ENCODE results near the gene NUP214. TPM values are rescaled to one million over a fixed set of nuclear protein-coding genes. Genes with fewer than 3 reads are reported as not detected.
"Not testable (repeated sequence)": the region's sequence is repeated elsewhere in the genome, so short reads cannot be mapped to it uniquely, and the experiment has no call there.

Gene NUP214
- polyA plus RNA-seq, 4 donors = 44.5 to 61.3 (median 50.6) TPM

DNA sequence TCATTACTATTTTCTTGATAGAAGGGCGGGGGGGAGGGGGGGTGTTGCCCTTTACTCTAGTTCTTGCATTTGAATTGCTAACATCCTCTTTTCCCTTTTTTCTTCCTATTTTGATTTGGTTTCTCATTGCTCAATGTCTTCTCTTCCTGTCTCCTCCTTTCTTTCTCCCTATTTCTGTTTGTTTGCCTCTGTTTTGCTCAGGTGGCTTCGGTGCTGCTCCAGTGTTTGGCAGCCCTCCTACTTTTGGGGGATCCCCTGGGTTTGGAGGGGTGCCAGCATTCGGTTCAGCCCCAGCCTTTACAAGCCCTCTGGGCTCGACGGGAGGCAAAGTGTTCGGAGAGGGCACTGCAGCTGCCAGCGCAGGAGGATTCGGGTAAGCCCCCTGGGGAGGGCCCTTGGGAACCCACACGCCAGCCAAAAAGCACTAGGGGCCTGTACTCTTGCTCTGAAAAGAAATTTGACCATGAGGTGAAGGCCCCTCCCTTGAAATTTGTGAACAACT, 102.6 kb downstream of the NUP214 start:
- DNase-seq (ENCODE audit: low read depth in 4 of 4, low spot score in 3 of 4) = no peak

DNA sequence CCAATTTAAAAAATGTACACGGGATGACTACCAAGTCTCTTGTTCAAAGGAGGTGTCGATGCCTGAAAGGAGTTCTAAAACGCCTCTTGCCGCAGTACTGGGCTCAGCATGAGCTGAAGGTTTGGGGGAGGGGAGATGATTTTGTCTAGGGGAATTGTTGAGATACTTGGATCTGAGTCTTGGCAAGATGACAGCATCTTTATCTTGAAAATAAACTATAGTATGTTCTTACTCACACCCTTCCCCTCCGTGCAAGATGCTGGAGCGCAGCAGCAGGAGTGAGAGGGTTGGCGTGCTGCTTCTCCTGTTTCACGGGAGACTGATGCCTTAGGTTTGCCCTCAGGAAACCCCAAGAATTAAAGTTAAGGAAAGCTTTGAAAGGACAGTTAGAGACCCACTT, 103.6 kb downstream of the NUP214 start:
- DNase-seq (ENCODE audit: low read depth in 4 of 4, low spot score in 3 of 4) = no peak

DNA sequence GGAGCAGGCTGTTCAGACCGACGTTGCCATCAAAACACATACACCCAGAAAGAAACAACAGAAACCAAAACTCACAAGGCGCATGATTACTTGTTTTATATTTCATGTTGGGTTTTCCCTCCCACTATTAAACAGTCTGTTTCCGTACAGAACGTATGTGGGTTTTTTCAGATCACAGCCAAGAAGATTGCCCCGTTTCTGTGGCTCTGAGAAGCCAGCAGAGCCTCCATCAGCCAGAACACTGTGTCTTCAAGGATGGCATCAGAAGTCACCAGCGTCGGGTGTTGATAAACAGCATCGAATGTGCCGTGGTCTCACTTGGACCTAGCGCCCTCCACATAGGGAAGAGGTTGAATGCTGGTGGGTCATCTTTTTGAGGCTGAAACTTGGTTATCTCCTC, 108.2 kb downstream of the NUP214 start:
- DNase-seq (ENCODE audit: low read depth in 4 of 4, low spot score in 3 of 4) = no peak

DNA sequence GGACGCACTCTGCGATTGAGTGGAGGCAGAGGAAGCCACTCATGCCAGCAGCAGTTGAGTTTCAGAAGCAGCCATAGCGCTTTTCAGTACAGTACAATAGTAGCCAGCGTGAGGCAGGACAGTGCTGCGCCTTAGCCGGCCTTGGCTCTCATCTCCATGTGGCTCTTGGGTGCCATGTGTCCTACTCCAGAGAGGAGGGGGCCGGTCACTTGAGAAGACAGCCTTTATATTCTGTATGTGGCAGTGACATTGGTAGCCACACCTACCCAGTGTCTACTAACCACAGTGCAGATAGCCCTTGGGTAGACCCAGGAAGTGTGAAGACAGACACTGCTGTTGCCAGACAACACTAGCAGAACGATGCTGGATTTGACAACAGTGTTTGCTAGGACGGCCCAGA, 108.6 kb downstream of the NUP214 start:
- DNase-seq (ENCODE audit: low read depth in 4 of 4, low spot score in 3 of 4) = no peak

DNA sequence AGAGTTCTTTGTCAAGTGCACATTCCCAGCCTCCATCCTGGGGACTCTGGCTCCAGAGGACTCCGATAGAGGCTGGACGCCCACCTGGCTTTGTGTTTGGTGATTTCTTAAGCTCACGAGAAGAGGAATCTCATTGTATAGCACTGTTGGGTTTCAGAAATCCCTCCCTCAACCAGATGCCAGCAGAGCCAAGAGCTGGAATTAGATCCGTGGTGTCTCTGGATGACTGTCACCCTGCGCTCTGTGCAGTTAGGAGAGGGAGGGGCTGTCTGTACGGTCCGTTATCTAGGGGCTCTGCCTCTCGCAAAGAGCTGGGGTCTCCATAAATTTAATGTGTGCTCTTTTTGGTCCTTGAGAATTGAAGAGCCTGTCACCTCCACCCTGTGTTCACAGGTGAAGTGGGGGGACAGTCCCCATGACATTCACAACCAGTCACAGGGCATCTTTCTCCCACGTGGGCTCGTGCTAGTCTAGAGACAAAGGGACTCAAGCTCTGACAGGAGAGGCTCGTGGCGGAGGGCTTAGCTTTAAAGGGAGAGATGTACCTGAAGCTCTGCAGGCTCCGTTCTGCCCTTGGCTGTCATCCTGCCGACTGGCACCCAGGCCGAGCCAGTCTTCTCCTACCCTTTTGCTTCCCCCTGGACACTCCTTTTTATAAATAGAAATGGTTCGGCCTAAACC, 109.6 kb downstream of the NUP214 start:
- DNase-seq (ENCODE audit: low read depth in 4 of 4, low spot score in 3 of 4) = no peak

DNA sequence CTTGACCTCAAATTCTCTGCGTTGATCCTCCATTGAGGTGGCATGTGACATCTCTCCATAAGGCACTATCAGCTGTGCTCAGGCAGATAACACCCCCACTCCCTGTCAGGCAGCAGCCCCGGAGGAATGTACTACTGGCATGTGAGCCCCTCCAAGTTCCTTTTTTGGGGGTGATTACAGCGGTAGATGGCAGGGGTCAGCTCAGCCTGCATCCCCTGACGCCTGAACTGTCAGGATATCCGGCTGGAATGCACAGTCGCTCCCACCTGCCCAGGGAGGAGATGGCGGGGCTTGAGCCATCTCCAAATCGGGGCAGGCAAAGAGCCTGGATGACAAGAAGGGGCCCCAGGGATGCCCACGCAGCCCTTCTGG, 110.1 kb downstream of the NUP214 start:
- DNase-seq (ENCODE audit: low read depth in 4 of 4, low spot score in 3 of 4) = no peak

DNA sequence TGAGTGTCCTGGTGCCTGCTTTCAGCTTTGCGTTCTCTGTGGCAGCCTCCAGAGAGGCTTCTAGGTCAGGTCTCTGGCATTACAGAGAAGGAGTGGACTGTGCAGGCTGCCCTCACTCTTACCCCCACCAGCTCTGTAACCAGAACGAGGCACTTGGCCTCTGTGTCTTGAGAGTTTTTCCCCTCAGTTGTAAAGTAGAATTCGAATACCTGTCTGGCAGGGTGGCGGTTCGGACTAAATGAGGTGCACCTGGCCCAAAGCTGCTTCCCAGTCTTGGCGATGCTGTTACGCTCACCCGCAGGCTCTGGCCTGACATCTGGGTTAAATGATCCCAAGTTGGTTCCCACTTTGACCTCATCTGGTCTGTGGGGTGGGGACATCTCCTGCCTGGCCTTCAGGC, 110.8 kb downstream of the NUP214 start:
- no peak for DNase-seq (ENCODE audit: low read depth in 4 of 4, low spot score in 3 of 4)

DNA sequence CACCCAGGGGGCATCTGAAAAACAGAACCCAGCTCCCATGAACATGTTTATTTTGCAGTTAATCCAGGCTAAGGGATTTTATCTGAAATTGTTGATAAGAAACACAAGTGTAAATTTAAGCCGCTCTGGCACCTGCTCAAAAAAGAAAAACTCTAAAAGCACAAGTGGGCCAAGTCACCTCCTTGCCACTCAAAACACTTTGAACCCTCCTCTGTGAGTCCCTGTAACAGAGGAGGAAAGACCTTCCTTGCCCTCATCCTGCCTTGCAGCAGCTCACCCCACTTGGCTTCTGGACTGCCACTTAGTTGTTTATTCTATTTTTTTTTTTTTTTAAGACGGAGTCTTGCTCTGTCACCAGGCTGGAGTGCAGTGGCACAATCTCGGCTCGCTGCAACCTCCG, 111.4 kb downstream of the NUP214 start:
- DNase-seq (ENCODE audit: low read depth in 4 of 4, low spot score in 3 of 4) = no peak

DNA sequence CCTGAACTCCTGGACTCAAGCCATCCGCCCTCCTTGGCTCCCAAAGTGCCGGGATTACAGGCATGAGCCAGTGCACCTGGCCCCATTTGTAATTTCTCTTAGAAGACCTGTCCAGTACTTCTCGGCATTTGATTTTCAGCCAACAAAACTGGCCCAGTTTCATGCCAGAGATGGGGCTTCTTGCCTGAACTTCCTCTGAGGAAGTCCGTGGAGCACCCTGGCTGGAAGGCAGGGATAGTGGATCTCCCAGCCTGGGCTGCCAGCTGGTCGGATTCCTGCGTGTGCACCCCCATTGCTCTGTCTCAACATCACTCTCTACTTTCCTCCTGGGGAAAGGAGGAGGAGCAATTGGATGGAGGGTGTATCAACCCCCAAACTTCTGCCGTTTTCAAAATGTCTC, 111.9 kb downstream of the NUP214 start:
- no peak for DNase-seq (ENCODE audit: low read depth in 4 of 4, low spot score in 3 of 4)

DNA sequence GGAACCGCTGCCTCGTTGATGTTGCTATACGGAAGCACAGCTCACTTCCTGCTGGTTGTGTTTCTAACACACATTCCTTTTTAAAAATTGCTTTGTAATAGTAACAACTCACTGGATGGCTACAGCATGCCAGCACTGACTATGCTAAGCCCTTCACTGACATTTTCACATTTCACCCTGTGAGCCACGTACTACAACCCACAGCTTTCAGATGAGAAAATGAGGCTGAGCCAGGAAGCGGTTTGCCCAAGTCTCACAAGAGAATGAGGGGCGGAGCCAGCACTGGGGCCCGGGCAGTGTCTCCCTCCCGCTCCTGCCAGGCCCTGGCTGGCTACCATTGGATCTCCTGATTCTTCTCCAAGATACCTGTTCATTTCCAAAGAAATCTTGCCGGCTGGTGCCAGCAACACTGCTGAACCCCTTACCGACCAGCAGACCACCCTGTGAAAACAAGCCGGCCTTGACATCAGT, 112.6 kb downstream of the NUP214 start:
- DNase-seq (ENCODE audit: low read depth in 4 of 4, low spot score in 3 of 4) = no peak

DNA sequence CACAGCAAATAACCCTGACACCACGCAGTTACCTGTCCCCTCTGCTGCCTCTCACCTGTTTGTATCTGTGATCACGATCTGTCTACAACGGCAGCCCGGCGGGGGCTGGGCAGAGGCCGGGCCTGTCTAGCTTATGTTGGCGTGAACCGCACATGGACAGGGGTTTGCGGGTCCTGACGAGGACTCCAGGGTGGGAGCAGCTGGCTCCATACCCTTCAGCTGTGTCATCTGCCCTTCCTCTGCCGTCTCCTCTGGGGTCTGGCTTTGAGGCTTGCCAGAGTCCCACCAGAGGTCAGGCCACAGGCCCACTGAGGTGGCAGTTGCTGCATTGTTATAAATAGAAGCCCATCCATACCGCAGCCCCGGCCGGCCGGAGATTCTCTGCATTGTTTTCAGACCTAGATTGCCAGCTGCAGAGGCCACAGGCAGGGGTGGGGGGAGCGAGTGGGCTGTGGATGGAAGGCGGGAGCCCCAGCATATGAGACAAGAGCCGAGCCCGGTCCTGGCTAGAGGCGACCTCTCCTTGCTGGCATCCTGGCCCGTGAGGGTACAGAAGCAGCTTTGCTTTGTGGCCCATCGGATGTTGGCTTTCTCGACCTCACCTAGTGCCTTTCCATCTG, 113.1 kb downstream of the NUP214 start:
- no peak for DNase-seq (ENCODE audit: low read depth in 4 of 4, low spot score in 3 of 4)

DNA sequence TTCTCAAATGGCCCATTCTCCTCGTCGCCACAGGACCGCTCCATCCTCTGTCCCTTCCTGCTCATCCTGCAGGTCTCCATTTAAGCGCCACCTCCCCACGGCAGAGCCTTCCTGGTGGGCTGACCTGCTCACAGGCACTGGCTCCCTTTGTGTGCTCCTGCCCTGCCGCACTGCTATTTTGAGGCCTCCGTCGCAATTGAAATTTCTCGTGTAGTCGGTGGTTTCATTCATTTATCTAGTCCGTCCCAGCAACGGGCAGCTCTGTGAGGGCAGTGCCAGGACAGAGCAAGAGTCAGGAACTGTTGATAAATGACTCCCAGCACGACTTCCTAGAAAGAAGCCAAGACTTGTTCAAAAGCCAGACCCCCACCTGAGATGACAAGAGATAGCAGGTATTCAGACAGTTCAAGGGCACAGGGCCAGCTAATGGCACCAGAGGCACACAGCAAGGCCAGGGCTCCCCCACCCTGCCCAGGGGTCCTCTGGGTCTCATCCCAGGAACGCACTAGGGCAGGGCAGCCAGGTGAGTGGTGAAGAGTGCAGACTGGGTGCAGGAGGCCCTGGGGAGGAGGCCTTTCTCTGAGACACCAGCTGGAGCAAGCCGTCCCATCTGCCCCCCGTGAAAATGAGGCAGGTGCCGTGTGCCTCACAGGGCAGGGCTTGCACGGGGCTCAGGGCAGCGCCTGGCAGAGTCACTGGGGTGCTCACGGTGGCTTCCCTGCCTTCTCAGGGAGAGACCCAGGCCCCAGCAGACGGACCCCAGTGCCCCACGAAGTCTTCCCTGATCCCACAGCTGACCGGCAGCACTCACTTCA, 114.0 kb downstream of the NUP214 start:
- no peak for DNase-seq (ENCODE audit: low read depth in 4 of 4, low spot score in 3 of 4)

DNA sequence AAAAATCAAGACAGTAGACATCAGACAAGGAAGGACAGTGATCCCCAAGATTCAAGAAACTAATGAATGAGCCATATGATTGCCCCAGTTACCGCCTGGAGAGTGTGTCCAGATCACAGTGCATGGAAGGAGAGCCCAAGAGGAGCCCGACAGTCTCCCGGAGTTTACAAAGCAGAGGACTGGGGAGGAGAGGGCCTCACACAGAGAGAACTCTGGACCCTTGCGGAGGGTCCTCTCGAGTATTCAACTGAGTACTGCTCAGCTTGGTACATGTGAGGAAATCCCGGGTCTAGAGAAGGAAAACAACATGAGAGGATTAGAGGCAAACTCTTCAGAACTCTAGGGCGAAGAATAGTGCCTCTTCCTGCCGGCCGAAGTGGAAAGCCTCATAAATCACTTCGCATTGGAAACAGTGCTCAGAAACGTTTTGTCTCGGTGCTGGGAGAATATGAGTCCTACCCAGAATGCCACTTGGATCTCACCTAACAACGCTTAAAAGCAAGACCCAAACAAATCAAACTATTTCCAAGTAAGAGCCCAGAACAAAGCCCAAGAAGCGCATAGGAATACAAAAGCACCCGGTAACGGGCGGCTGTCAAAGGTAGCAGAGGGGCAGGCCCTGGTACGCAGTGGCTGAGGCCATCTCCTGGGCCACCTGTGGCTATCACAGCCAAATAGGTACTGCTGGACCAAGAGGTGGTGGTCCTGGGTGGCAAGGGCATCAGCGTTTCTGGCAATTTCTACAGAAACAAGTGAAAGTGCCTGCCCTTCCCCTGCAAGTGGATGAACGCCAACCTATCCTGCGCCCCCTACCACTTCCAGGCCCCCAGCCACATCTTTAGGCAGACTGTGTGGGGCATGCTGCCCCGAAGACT, 114.9 kb downstream of the NUP214 start:
- no peak for DNase-seq (ENCODE audit: low read depth in 4 of 4, low spot score in 3 of 4)

DNA sequence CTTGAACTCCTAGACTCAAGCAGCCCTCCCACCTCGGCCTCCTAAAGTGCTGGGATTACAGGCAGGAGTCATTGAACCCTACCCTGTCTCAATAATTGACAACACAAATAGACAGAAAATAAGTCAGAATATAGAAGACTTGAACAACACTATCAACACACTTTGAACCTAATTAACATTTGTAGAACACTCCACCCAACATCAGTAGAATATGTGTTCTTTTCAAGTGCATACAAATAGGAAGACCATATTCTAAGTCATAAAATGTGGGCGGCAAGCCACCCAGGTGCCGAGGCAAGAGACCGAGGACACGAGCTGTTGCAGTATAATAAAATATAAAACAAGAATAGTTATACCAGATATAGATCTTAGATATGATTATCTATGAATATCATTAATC, 118.9 kb downstream of the NUP214 start:
- DNase-seq (ENCODE audit: low read depth in 4 of 4, low spot score in 3 of 4) = not testable (repeated sequence)

DNA sequence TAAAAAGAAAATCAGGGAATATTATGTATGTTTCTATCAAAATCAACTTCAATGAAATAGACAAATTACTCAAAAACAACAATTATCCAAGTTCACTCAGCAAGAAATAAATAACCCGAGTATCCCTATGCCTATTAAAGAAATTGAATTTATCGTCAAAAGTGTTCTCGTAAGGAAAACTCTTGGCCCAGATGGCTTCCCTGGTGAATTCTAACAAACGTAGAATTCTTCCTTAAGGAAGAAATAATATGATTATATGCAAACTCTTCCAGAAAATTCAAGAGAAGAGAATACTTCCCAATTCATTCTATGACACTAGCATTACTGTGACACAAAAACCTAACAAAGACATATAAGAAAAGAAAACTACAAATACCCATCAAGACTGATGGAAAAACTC, 121.2 kb downstream of the NUP214 start:
- no peak for DNase-seq (ENCODE audit: low read depth in 4 of 4, low spot score in 3 of 4)

DNA sequence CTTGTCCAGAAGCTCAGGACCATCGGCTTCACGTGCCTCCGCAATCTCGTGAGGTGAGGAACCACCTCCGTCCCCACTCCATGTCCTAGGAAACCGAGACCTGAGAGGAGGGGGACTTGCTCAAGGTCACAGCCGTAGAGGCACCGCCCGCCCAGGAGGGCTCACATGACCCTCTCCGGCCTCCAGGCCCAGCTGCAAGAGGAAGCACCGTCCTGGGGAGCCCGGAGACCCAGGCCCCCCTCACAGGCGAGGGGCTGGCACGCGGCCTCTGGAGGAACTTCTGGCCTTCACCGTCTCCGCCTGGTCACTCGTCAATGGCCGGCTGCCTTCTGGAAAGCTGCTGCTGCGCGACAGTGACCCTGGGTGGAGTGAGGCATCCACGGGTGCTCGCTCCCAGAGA, 126.7 kb downstream of the NUP214 start:
- no peak for DNase-seq (ENCODE audit: low read depth in 4 of 4, low spot score in 3 of 4)

DNA sequence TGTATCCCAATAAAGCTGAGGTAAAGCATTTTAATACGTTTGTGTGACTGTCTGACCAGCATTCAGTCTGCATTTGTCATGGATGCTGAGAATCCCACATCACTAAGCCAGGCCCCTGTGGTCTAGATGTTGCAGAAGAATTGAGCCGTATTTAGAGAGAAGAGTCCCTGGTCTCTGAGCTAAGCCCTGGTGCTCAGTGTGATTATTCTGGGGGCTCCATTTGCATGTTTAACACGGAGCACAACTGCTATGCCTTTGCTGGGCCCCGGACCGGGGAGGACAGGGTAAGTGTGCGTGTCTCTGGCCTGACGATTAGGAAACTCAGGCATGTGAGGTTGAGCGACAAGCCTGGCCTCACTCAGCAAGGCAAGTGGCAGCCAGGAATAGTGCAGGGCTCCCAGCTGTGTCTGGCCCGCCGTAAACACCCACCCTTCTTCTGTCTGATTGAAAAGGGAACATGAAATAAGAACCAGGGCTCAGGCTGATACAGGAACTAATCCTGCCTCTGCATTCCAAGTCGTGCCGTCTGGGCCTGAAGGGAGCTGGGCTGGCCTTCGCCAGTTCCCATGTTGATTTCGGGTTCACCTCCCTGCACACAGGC, 128.6 kb downstream of the NUP214 start:
- no peak for DNase-seq (ENCODE audit: low read depth in 4 of 4, low spot score in 3 of 4)

DNA sequence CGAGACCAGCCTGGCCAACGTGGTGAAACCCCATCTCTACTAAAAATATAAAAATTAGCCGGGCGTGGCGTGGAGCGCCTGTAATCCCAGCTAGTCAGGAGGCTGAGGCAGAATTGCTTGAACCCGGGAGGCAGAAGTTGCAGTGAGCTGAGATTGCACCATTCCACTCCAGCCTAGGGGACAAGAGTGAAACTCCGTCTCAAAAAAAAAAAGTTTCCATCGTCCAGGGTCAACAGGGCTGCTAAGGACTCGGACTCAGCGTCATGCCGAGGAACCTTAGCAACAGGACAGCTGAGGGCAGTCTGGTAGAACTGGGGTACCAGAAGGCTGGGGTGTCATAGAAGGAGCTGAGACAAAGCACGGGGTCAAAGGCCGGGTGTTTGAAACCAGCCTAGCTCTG, 129.2 kb downstream of the NUP214 start:
- no peak for DNase-seq (ENCODE audit: low read depth in 4 of 4, low spot score in 3 of 4)

DNA sequence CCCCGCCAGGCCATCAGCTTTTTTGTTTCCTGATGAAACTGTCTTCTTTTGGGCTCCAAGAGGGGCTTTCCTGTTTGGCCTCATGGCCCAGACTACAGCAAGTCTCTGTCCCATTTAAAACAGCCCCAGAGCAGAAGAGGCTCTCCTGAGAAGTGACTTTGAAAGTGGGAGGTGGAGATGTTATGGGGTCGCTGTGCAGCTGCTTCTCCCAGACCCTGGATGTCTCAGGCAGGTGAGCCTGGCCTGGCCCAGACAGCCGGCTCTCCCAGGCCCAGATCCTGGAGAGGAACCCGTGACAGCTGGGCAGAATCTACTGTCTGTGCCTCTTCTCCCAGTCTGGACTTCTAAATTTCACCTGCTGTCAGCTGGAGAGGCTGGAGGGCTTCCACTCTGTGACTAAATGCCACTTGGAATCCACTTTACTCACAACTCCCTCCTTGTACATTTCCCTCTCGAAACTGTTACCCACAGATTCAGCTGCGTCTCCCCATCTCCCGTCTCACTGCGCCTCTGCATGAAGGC, 130.4 kb downstream of the NUP214 start:
- DNase-seq (ENCODE audit: low read depth in 4 of 4, low spot score in 3 of 4) = no peak
